Measurements from ENCODE around the gene STAG2.

DNA sequence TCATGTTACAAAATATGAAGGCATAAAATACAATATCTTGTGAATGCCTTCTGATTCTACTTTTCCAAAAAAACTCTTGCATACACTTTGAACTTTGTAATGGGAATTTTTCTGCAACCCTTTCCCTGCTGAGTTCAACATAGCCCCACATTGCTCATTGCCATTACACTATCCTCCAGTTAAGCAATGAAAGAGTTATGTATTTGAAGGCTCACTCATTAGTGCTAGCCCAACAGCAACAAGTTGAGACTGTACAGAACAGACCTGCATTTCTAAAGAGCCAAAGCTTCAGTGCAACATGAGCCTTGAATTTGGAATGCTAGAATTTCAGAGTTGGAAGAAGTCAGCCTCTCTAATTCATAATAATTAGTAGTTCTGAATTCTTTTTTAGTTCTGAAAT lies 44.4 kb upstream of the STAG2 start:
- TF ChIP-seq POLR2A (IDR thresholded peaks at IDR 0.05) = no peak
- TF ChIP-seq, protein P1, sequence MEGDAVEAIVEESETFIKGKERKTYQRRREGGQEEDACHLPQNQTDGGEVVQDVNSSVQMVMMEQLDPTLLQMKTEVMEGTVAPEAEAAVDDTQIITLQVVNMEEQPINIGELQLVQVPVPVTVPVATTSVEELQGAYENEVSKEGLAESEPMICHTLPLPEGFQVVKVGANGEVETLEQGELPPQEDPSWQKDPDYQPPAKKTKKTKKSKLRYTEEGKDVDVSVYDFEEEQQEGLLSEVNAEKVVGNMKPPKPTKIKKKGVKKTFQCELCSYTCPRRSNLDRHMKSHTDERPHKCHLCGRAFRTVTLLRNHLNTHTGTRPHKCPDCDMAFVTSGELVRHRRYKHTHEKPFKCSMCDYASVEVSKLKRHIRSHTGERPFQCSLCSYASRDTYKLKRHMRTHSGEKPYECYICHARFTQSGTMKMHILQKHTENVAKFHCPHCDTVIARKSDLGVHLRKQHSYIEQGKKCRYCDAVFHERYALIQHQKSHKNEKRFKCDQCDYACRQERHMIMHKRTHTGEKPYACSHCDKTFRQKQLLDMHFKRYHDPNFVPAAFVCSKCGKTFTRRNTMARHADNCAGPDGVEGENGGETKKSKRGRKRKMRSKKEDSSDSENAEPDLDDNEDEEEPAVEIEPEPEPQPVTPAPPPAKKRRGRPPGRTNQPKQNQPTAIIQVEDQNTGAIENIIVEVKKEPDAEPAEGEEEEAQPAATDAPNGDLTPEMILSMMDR (IDR thresholded peaks at IDR 0.05) = no peak
